ENCODE measurements around the gene PALM.
"Not testable (repeated sequence)": the region's sequence is repeated elsewhere in the genome, so short reads cannot be mapped to it uniquely, and the experiment has no call there.

Gene PALM

GRCh38 chr19:678791-679388, 29.8 kb upstream of the PALM start:
- FAIRE-seq, result no peak
- DNase-seq (ENCODE audit: low spot score), result no peak

DNA sequence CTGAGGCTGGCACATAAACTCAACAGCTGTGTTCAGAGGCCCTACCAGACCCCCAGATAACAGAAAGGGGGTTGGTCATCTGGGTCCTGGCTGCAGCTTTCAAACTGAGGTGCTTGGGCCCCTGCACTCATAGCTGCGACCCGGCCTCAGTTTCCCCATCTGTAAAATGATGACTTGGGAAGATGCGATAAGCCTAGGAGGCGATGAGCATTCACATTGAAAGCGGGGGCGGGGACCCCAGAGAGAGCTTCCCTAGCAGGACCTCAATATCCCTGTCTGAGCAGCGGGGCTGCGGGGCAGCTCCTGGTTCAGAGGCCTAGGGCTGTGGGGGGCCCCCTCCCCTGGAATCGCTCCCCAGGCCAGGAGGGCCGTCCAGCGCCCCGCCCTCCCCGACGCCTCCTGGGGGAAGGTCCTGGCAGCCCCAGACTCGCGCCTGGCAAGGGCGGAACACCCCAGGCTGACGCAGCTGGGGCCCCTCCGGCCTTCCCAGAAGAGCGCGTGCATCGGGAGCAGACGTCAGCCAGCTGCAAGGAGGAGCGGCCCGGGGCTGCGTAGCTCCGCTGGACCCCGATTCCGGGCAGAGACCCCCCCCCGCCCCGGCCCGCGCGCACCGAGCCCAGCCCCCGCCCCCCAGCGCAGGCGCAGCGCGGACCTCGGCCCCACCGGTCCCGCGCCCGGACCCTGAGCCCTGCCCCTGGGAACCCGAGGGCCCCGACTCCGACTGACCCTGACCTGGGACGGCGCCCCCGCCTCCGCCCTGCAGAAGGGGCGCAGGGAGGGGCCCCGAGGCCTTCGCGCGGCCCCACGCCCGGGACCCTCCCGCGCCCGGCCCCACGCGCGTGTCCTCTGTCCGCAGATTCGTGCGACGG, 29.1 kb upstream of the PALM start:
- FAIRE-seq, result no peak
- DNase-seq (ENCODE audit: low spot score), result peak; percentile 56

GRCh38 chr19:680287-681028, 28.3 kb upstream of the PALM start:
- DNase-seq (ENCODE audit: low spot score), result peak; percentile 94
- FAIRE-seq, result peak; percentile 40

- DNase-seq (ENCODE audit: low spot score) (peak; percentile 77), FAIRE-seq (no peak)
Observed at GRCh38 chr19:681029-682019, 27.4 kb upstream of the PALM start.

DNA sequence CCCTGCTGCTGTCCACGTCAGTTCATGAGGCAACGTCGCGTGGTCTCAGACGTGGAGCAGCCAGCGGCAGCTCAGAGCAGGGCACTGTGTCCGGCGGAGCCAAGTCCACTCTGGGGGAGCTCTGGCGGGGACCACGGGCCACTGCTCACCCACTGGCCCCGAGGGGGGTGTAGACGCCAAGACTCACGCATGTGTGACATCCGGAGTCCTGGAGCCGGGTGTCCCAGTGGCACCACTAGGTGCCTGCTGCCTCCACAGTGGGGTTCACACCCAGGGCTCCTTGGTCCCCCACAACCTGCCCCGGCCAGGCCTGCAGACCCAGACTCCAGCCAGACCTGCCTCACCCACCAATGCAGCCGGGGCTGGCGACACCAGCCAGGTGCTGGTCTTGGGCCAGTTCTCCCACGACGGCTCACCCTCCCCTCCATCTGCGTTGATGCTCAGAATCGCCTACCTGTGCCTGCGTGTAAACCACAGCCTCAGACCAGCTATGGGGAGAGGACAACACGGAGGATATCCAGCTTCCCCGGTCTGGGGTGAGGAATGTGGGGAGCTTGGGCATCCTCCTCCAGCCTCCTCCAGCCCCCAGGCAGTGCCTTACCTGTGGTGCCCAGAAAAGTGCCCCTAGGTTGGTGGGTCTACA, 25.9 kb upstream of the PALM start:
- FAIRE-seq, result no peak
- no peak for DNase-seq (ENCODE audit: low spot score)

- FAIRE-seq (no peak), DNase-seq (ENCODE audit: low spot score) (no peak)
Observed at GRCh38 chr19:685454-685931, 23.2 kb upstream of the PALM start.

DNA sequence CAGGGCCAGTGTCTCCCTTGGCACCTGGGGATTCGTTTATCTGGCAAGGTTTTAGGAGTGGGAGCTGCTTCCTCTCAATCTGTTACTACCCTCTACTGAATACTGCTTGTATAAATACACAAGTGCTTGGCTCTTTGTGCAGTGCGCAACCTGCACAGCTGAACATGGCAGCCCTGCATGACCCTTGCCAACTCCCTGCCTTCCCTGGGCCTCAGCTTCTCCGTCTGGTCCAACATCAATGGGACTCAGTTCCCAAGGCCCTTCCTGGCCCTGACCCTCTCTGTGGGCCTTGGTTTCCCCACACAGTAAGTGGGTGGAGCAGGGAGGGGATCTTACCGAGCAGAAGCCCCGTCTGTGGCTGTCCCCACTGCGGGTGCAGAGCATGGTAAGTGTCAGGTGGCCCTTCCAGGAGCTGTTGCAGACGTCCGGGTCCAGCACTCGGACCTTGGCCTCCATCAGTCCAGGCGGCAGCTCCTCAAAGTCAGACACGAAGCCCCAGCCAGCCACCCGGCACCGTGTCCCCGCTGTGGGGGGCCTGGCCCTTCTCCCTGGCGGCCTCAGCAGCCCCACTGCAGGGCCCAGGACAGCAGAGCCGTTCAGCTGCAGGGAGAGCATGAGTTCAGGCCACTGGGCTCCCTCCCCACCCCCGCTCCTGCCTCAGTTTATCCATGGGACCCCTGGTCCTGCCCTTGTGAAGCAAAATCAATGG, 22.0 kb upstream of the PALM start:
- DNase-seq (ENCODE audit: low spot score) (no peak), FAIRE-seq (no peak)

GRCh38 chr19:687569-688166, 21.1 kb upstream of the PALM start:
- no peak for FAIRE-seq

DNA sequence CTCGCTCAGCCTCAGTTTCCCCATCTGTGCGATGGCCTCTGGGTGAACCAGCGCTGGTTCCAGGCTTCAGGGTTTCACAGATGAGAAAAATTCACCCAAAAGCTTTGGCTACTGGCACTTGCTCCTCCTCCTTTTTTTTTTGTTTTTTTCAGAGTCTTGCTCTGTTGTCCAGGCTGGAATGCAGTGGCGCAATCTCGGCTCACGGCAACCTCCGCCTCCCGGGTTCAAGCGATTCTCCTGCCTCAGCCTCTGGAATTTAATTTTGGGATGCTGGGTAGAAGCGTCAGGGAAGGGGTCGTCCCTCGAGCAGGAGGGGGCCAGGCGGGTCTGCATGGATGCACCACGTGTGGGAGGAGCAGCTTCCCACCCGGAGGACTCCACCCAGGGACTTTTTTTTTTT, 20.5 kb upstream of the PALM start:
- DNase-seq (ENCODE audit: low spot score), result no peak
- FAIRE-seq, result no peak

More at GRCh38 chr19:687569-688166, 21.1 kb upstream of the PALM start:
- DNase-seq (ENCODE audit: low spot score), result no peak

DNA sequence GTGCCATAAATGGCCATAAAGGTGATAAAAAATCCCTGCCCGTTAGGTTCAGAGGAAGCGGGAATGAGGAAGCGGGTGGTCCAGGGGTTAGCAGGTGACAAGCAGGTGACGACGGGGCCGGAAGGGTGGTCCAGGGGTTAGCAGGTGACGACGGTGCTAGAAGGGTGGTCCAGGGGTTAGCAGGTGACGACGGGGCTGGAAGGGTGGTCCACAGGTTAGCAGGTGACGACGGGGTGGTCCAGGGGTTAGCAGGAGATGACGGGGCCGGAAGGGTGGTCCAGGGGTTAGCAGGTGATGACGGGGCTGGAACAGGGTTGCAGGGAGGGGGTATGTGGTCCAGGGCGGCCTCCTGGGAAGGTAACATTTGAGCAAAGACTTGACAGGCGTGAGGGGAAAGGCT, 19.7 kb upstream of the PALM start:
- FAIRE-seq (no peak), DNase-seq (ENCODE audit: low spot score) (no peak)

DNA sequence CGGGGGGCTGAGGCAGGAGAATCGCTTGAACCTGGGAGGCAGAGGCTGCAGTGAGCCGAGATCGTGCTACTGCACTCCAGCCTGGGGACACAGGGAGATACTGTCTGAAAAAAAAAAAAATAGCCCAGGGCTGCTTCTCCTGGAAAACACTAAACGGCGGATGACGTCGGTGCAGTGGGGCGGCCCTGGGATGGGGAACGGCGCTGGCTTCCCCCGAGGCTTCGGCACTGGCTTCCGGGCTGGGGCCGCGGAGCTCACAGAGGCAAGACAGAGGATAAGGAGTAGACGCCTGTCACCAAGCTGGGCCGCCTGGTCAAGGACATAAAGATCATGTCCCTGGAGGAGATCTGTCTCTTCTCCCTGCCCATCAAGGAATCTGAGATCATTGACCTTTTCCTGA, 18.5 kb upstream of the PALM start:
- no peak for DNase-seq (ENCODE audit: low spot score)
- no peak for FAIRE-seq

- no peak for FAIRE-seq
- DNase-seq (ENCODE audit: low spot score), result no peak
Observed at GRCh38 chr19:694481-695351, 14.0 kb upstream of the PALM start.

GRCh38 chr19:695352-695949, 13.3 kb upstream of the PALM start, which contains the start of gene PRSS57:
Gene PRSS57, minus strand, starts transcription at chr19:695452. Its CDS starts 22 bp downstream, at chr19:695430.
- FAIRE-seq, result no peak
- DNase-seq (ENCODE audit: low spot score), result no peak

- not testable (repeated sequence) for DNase-seq (ENCODE audit: low spot score); FAIRE-seq
Observed at GRCh38 chr19:698529-698928, 10.2 kb upstream of the PALM start.

- not testable (repeated sequence) for FAIRE-seq; DNase-seq (ENCODE audit: low spot score)
Observed at GRCh38 chr19:699885-700284, 8.8 kb upstream of the PALM start.

DNA sequence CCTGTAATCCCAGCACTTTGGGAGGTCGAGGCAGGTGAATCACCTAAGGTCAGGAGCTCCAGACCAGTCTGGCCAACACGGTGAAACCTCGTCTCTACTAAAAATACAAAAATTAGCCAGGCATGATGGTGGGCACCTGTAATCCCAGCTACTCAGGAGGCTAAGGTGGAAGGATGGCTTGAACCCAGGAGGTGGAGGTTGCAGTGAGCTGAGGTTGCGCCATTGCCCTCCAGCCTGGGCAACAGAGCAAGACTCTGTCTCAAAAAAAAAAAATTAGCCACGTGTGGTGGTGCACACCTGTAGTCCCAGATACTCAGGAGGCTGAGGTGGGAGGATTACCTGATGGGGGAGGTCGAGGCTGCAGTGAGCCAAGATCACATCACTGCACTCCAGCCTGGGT, 5.9 kb upstream of the PALM start:
- not testable (repeated sequence) for FAIRE-seq; DNase-seq (ENCODE audit: low spot score)

DNA sequence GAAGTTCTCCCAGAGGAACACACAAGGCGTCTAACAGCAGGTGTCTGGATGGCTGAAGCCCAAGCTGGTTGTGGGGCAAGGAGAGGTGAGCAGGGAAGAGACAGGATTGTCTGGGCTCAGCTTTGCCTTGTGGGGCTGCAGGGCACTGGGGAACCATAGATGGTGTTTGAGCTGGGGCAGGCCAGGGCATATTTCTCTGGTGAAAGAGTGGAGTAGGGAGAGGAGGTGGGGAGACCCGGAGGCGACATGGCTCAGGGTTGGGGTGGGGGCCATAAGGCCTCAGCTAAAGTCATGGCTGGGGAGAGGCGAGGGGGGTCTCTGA, 5.4 kb upstream of the PALM start:
- DNase-seq (ENCODE audit: low spot score) (no peak), FAIRE-seq (no peak)
